ENCODE results near the gene C1QTNF8. TPM values are rescaled to one million over a fixed set of nuclear protein-coding genes. Genes with fewer than 3 reads are reported as not detected.

Gene C1QTNF8
- total and polyA plus RNA-seq, 2 donors (not counting 1 experiment from before 2014, with no cell fraction given), result not detected

DNA sequence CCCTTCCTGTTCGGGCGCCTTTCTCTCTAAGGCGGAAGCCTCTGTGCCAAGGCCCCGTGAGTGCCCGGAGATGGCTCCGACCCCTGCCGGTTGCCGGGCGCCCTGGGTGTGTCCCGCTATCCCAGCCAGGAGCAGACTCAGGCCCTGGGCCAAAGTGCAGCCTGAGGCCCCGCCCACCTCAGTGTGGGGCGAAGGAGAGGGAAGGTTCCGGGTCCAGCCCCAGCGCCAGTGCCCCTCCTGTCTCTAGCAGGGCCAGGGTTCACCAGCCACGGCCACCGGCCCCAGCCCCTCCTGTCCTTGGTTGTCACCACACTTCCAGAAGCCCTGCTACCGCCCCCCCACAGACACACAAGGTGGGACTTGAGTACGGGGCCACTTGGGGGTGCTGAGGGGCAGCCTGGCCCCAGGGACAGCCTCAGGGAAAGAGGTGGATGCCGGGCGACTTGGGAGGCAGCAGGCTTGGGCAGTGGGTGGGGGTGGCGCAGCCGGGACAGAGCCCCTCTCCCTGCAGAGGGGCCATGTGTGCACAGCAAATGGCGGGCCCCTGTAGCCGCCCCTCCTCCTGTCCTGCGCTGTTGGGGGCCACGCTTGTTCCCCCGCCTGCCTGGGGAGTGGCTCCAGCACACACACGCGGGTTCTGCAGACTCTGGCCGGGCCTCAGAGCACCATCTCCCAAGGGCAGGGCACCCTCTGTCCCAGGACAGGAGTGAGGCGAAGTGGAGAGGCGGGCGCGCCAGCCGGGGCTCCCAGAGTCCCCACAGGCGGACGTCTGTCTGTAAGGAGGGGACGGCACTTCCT is 6.0 kb downstream of the C1QTNF8 start:
- DNase-seq (no peak), ATAC-seq (ENCODE audit: low read depth) (no peak)
- H3K27me3 Mint-ChIP-seq, result peaks cover 3% of the 10 kb centered on the region
- WGBS (ENCODE audit: insufficient coverage), result 42% methylated on average over 38 of the region's 38 CpGs
- H3K27me3 ChIP-seq (replicated peaks in 1 of 4; ENCODE audit: control extremely low read depth in 1 of 4, control insufficient read depth in 3 of 4, insufficient read depth in 4 of 4, low read length in 3 of 4), result peaks cover 0 to 31% (median 0%) of the 10 kb centered on the region in 4 experiments
- H3K9me3 ChIP-seq (ENCODE audit: control extremely low read depth in 1 of 3, control insufficient read depth in 2 of 3, insufficient read depth in 1 of 3, low read length in 2 of 3), result peaks cover 0 to 22% (median 9%) of the 10 kb centered on the region in 3 donors
- no peaks in the 10 kb centered on the region for H4K20me1 ChIP-seq (ENCODE audit: control insufficient read depth, insufficient read depth, low read length, poor library complexity, severe bottlenecking)
- H3K27ac Mint-ChIP-seq, result no peak overlapping the region
- H3K4me1 ChIP-seq (ENCODE audit: control insufficient read depth in 2 of 2, insufficient read depth in 2 of 2, low read length in 2 of 2), result no peaks in the 10 kb centered on the region
- TF ChIP-seq EZH2 (IDR thresholded peaks at IDR 0.05; ENCODE audit: borderline replicate concordance, insufficient read depth, low read depth, low read length, poor library complexity, severe bottlenecking), result no peak
- TF ChIP-seq, protein P1, sequence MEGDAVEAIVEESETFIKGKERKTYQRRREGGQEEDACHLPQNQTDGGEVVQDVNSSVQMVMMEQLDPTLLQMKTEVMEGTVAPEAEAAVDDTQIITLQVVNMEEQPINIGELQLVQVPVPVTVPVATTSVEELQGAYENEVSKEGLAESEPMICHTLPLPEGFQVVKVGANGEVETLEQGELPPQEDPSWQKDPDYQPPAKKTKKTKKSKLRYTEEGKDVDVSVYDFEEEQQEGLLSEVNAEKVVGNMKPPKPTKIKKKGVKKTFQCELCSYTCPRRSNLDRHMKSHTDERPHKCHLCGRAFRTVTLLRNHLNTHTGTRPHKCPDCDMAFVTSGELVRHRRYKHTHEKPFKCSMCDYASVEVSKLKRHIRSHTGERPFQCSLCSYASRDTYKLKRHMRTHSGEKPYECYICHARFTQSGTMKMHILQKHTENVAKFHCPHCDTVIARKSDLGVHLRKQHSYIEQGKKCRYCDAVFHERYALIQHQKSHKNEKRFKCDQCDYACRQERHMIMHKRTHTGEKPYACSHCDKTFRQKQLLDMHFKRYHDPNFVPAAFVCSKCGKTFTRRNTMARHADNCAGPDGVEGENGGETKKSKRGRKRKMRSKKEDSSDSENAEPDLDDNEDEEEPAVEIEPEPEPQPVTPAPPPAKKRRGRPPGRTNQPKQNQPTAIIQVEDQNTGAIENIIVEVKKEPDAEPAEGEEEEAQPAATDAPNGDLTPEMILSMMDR (IDR thresholded peaks at IDR 0.05), result no peak
- H3K4me3 Mint-ChIP-seq, result no peak overlapping the region
- no peaks in the 10 kb centered on the region for H3K79me2 ChIP-seq (ENCODE audit: control insufficient read depth, insufficient read depth, low read length)
- H3K9me3 Mint-ChIP-seq (ENCODE audit: insufficient read depth), result peaks cover 6% of the 10 kb centered on the region
- CTCF ChIA-PET, result no interaction called here
- H3K9ac ChIP-seq (ENCODE audit: low read length), result no peak overlapping the region
- H3K4me1 Mint-ChIP-seq, result no peaks in the 10 kb centered on the region
- H3K4me2 ChIP-seq (replicated peaks; ENCODE audit: low read depth, low read length, poor library complexity, severe bottlenecking), result no peak overlapping the region
- H3K4me3 ChIP-seq (ENCODE audit: control extremely low read depth in 1 of 5, extremely low read depth in 1 of 5, insufficient read depth in 1 of 5, low read depth in 2 of 5, low read length in 4 of 5), result no peak overlapping the region
- POLR2A ChIA-PET, result no interaction called here
- no peak overlapping the region for H2AFZ ChIP-seq (ENCODE audit: insufficient read depth, low read depth, low read length, poor library complexity, severe bottlenecking)
- intact Hi-C loops (cut with micrococcal nuclease), result no loop called here
- H3K36me3 ChIP-seq (replicated peaks in 1 of 2; ENCODE audit: control extremely low read depth in 1 of 2, control insufficient read depth in 1 of 2, extremely low read depth in 1 of 2, insufficient read depth in 2 of 2, low read length in 1 of 2), result no peaks in the 10 kb centered on the region
- H3K27ac ChIP-seq (ENCODE audit: low read length in 2 of 2), result no peak overlapping the region

GRCh38 chr16:1089439-1089821 is 6.6 kb downstream of the C1QTNF8 start:
- Mint-ChIP-seq H3K4me1 (no peaks in the 10 kb centered on the region), H3K27ac (no peak overlapping the region), H3K27me3 (peaks cover 3% of the 10 kb centered on the region), H3K4me3 (no peak overlapping the region), H3K9me3 (ENCODE audit: insufficient read depth) (peaks cover 7% of the 10 kb centered on the region)
- no peak for ATAC-seq (ENCODE audit: low read depth)
- Histone ChIP-seq H3K36me3 (replicated peaks in 1 of 2; ENCODE audit: control extremely low read depth in 1 of 2, control insufficient read depth in 1 of 2, extremely low read depth in 1 of 2, insufficient read depth in 2 of 2, low read length in 1 of 2) (no peaks in the 10 kb centered on the region), H3K79me2 (ENCODE audit: control insufficient read depth, insufficient read depth, low read length) (no peaks in the 10 kb centered on the region), H3K9ac (ENCODE audit: low read length) (no peak overlapping the region), H4K20me1 (ENCODE audit: control insufficient read depth, insufficient read depth, low read length, poor library complexity, severe bottlenecking) (no peaks in the 10 kb centered on the region), H3K4me3 (ENCODE audit: control extremely low read depth in 1 of 5, extremely low read depth in 1 of 5, insufficient read depth in 1 of 5, low read depth in 2 of 5, low read length in 4 of 5) (no peak overlapping the region), H3K27ac (ENCODE audit: low read length in 2 of 2) (no peak overlapping the region), H3K4me2 (replicated peaks; ENCODE audit: low read depth, low read length, poor library complexity, severe bottlenecking) (no peak overlapping the region), H3K4me1 (ENCODE audit: control insufficient read depth in 2 of 2, insufficient read depth in 2 of 2, low read length in 2 of 2) (no peaks in the 10 kb centered on the region), H2AFZ (ENCODE audit: insufficient read depth, low read depth, low read length, poor library complexity, severe bottlenecking) (no peak overlapping the region), H3K9me3 (ENCODE audit: control extremely low read depth in 1 of 3, control insufficient read depth in 2 of 3, insufficient read depth in 1 of 3, low read length in 2 of 3) (peaks cover 0 to 28% (median 14%) of the 10 kb centered on the region in 3 donors), H3K27me3 (replicated peaks in 1 of 4; ENCODE audit: control extremely low read depth in 1 of 4, control insufficient read depth in 3 of 4, insufficient read depth in 4 of 4, low read length in 3 of 4) (peaks cover 0 to 31% (median 0%) of the 10 kb centered on the region in 4 experiments)
- ChIA-PET CTCF (no interaction called here), POLR2A (no interaction called here)
- 79% methylated on average over 17 of the region's 17 CpGs for WGBS (ENCODE audit: insufficient coverage)
- no peak for DNase-seq
- no peak for TF ChIP-seq EZH2 (IDR thresholded peaks at IDR 0.05; ENCODE audit: borderline replicate concordance, insufficient read depth, low read depth, low read length, poor library complexity, severe bottlenecking)
- TF ChIP-seq, protein P1 (IDR thresholded peaks at IDR 0.05), result no peak
- intact Hi-C loops (cut with micrococcal nuclease), result no loop called here

All from B cell (primary cell).